ENCODE results near the gene GAS7. TPM values are rescaled to one million over a fixed set of nuclear protein-coding genes. Genes with fewer than 3 reads are reported as not detected.

GAS7 gene
- total RNA-seq, 2 donors from 2014 or later: 115 to 119 TPM

- no peak for DNase-seq
- no peak for ATAC-seq
- intact Hi-C loops (cut with DNase I): no loop called here
Observed at GRCh38 chr17:10147761-10148415, 50.5 kb downstream of the GAS7 start.

- DNase-seq: no peak
- intact Hi-C loops (cut with DNase I): no loop called here
- no peak for ATAC-seq
Observed at GRCh38 chr17:10147040-10147439, 51.4 kb downstream of the GAS7 start.

- DNase-seq: no peak
- ATAC-seq: peak in 1 of 2 donors; percentile 34
- intact Hi-C loops (cut with DNase I): no loop called here
Observed at GRCh38 chr17:10144982-10145381, 53.4 kb downstream of the GAS7 start.

- DNase-seq (no peak), ATAC-seq (no peak)
- intact Hi-C loops (cut with DNase I): no loop called here
Observed at GRCh38 chr17:10144456-10144855, 54.0 kb downstream of the GAS7 start.

- intact Hi-C loops (cut with DNase I): no loop called here
- ATAC-seq: no peak
Observed at GRCh38 chr17:10141436-10141835, 57.0 kb downstream of the GAS7 start.

GRCh38 chr17:10139577-10139976, 58.8 kb downstream of the GAS7 start:
- intact Hi-C loops (cut with DNase I): loop anchor here in 1 of 2 donors (10.0 kb wide), 1 partner anchor 65 kb away; no protein-coding TSS in a partner anchor
- DNase-seq (no peak), ATAC-seq (no peak)

More at GRCh38 chr17:10141436-10141835, 57.0 kb downstream of the GAS7 start:
- DNase-seq: no peak

- intact Hi-C loops (cut with DNase I): loop anchor here in 1 of 2 donors (10.0 kb wide), 1 partner anchor 62 kb away; no protein-coding TSS in a partner anchor
- ATAC-seq: peak; percentile 55 to 63
- no peak for DNase-seq
Observed at GRCh38 chr17:10136258-10136981, 62.0 kb downstream of the GAS7 start.

- DNase-seq: peak; percentile 65
- intact Hi-C loops (cut with DNase I): loop anchor here in 1 of 2 donors (10.0 kb wide), 1 partner anchor 61 kb away; no protein-coding TSS in a partner anchor
- peak; percentile 65 to 79 for ATAC-seq
Observed at GRCh38 chr17:10135539-10136257, 62.7 kb downstream of the GAS7 start.

GRCh38 chr17:10130677-10131076, 67.7 kb downstream of the GAS7 start:
- ATAC-seq: no peak
- intact Hi-C loops (cut with DNase I): loop anchor here in 1 of 2 donors (10.0 kb wide), 1 partner anchor 56 kb away; no protein-coding TSS in a partner anchor
- DNase-seq: no peak

- intact Hi-C loops (cut with DNase I): loop anchor here in 1 of 2 donors (10.0 kb wide), 1 partner anchor 55 kb away; no protein-coding TSS in a partner anchor
Observed at GRCh38 chr17:10130263-10130662, 68.1 kb downstream of the GAS7 start.

GRCh38 chr17:10127819-10128425, 70.5 kb downstream of the GAS7 start:
- peak; percentile 88 for DNase-seq
- peak; percentile 79 to 84 for ATAC-seq
- intact Hi-C loops (cut with DNase I): no loop called here

More at GRCh38 chr17:10130263-10130662, 68.1 kb downstream of the GAS7 start:
- DNase-seq (no peak), ATAC-seq (no peak)

- intact Hi-C loops (cut with DNase I): no loop called here
- DNase-seq (no peak), ATAC-seq (peak; percentile 21 to 28)
Observed at GRCh38 chr17:10126616-10127501, 71.5 kb downstream of the GAS7 start.

- DNase-seq (no peak), ATAC-seq (no peak)
- intact Hi-C loops (cut with DNase I): no loop called here
Observed at GRCh38 chr17:10126276-10126615, 72.2 kb downstream of the GAS7 start.

- intact Hi-C loops (cut with DNase I): no loop called here
- no peak for ATAC-seq
- DNase-seq: no peak
Observed at GRCh38 chr17:10125531-10126275, 72.7 kb downstream of the GAS7 start.

GRCh38 chr17:10123093-10123492, 75.3 kb downstream of the GAS7 start:
- DNase-seq (no peak), ATAC-seq (no peak)
- intact Hi-C loops (cut with DNase I): no loop called here

GRCh38 chr17:10121971-10122707, 76.3 kb downstream of the GAS7 start:
- ATAC-seq (no peak), DNase-seq (peak; percentile 43)
- intact Hi-C loops (cut with DNase I): no loop called here

- no peak for DNase-seq
- no peak for ATAC-seq
- intact Hi-C loops (cut with DNase I): no loop called here
Observed at GRCh38 chr17:10120749-10121148, 77.7 kb downstream of the GAS7 start.

Measured in left cardiac atrium (tissue), 4 donors.